ENCODE measurements around the gene TMEM72. TPM values are rescaled to one million over a fixed set of nuclear protein-coding genes. Genes with fewer than 3 reads are reported as not detected.

TMEM72 gene
- total RNA-seq, 1 donor from 2014 or later: not detected

GRCh38 chr10:44974628-44975430 is 63.7 kb downstream of the TMEM72 start:
- H3K4me1 Mint-ChIP-seq (ENCODE audit: low read depth): peaks cover 57% of the 10 kb centered on the region

GRCh38 chr10:44975431-44976331 is 64.5 kb downstream of the TMEM72 start:
- no peak for TF ChIP-seq CTCF (IDR thresholded peaks at IDR 0.05)
- peak overlapping the region; percentile 95 for H3K27ac Mint-ChIP-seq (ENCODE audit: unreplicated experiment)

More at GRCh38 chr10:44974628-44975430, 63.7 kb downstream of the TMEM72 start:
- peak; percentile 100 for TF ChIP-seq CTCF (IDR thresholded peaks at IDR 0.05)
- H3K36me3 Mint-ChIP-seq (ENCODE audit: low read depth): peaks cover 14% of the 10 kb centered on the region
- DNase-seq (ENCODE audit: low spot score): no peak
- peak overlapping the region; percentile 49 for H3K4me3 Mint-ChIP-seq (ENCODE audit: unreplicated experiment)
- H3K27ac Mint-ChIP-seq (ENCODE audit: unreplicated experiment): peak overlapping the region; percentile 80
- H3K9me3 Mint-ChIP-seq (ENCODE audit: low read depth): no peaks in the 10 kb centered on the region
- no peaks in the 10 kb centered on the region for H3K27me3 Mint-ChIP-seq (ENCODE audit: low read depth)

DNA sequence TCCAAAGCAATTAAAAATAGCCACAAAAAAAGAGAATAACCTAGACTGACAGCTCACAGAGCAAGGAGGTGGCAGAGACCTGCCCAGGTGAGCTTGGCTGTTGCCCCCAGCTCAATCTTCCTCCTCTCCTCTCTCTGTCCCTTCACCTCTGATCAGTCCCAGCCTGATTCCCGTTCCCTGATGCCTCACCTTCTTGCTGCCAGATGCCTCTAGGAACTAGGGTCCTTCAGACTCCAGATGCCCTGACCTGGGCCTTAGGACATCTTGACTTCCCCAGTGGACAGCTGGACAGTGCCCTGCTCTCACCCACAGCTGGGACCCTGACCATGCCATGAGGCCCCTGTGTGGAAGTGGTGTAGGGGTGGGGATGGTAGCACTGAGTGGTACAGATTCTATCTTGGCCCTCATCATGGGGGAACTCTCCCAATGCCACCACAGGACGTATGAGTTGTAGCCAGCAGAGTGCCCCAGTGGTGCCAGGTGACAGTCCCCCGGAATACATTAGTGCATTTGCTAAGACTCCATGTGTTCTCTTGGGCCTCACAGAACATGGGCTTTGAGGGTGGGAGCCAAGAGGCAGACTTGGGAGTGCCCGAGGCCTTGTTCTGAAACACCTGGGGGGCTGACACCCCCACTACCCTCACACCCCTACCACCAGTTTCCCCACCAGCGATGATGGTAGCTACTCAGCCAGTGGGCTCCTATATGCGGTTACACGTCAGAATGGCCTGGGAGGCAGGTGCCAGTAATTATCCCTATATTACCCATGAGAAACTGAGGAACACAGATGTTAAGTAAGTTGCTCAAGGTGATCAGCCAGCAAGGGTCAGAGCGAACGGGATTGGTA is 65.4 kb downstream of the TMEM72 start:
- Mint-ChIP-seq H3K4me1 (ENCODE audit: low read depth) (peaks cover 74% of the 10 kb centered on the region), H3K9me3 (ENCODE audit: low read depth) (no peaks in the 10 kb centered on the region), H3K36me3 (ENCODE audit: low read depth) (peaks cover 10% of the 10 kb centered on the region), H3K27ac (ENCODE audit: unreplicated experiment) (peak overlapping the region; percentile 95), H3K4me3 (ENCODE audit: unreplicated experiment) (peak overlapping the region; percentile 92), H3K27me3 (ENCODE audit: low read depth) (no peaks in the 10 kb centered on the region)
- no peak for DNase-seq (ENCODE audit: low spot score)
- TF ChIP-seq CTCF (IDR thresholded peaks at IDR 0.05): no peak

More at GRCh38 chr10:44975431-44976331, 64.5 kb downstream of the TMEM72 start:
- no peak for DNase-seq (ENCODE audit: low spot score)
- peaks cover 65% of the 10 kb centered on the region for H3K4me1 Mint-ChIP-seq (ENCODE audit: low read depth)
- no peaks in the 10 kb centered on the region for H3K9me3 Mint-ChIP-seq (ENCODE audit: low read depth)
- peaks cover 12% of the 10 kb centered on the region for H3K36me3 Mint-ChIP-seq (ENCODE audit: low read depth)
- no peaks in the 10 kb centered on the region for H3K27me3 Mint-ChIP-seq (ENCODE audit: low read depth)
- peak overlapping the region; percentile 92 for H3K4me3 Mint-ChIP-seq (ENCODE audit: unreplicated experiment)

DNA sequence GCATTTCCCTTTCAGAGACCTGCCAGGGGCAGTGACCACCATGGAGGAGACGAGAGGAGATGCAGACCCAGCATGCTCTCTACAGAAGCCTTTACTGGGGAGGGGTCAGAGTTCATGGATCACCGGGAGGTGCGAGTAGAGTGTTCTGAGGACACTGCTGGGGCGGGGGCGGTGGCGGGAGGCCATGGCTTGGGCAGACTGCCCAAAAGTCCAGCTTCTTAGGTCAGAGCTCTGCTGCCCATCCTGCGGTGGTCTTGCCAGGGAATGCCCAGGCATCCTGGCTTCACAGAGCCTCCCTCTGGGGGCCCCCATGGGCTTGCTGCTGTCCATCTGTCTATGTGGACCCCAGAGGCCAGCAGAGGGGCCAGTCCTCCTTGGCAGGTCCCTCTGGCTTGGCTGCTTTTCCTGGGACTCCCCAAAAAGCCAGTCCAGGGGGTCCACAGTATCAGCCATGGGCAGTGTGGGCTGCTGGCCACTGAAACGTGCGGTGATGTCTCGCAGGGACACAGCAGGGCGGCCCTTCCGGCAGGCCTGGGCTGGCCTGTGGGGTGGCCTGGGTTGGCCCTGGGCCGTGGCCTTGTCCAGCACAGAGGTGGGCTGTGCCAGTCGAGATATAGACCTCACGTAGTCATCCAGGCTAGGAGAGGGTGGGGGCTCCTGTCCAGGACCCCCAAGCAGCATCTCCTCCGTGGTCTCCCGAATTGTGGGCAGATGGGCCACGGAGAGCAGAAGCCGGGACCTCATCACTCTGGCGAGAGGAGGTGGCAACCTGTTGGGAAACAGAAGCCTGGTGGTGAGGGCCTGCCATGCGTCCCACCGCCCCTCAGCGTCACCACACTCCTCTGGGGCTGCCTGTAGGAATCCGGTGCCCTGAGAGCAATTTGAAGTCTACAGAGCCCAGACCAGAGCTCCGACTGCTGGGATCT is 66.4 kb downstream of the TMEM72 start:
- peak overlapping the region; percentile 92 for H3K4me3 Mint-ChIP-seq (ENCODE audit: unreplicated experiment)
- TF ChIP-seq CTCF (IDR thresholded peaks at IDR 0.05): no peak
- peaks cover 7% of the 10 kb centered on the region for H3K36me3 Mint-ChIP-seq (ENCODE audit: low read depth)
- peak overlapping the region; percentile 95 for H3K27ac Mint-ChIP-seq (ENCODE audit: unreplicated experiment)
- no peaks in the 10 kb centered on the region for H3K9me3 Mint-ChIP-seq (ENCODE audit: low read depth)
- DNase-seq (ENCODE audit: low spot score): no peak
- H3K4me1 Mint-ChIP-seq (ENCODE audit: low read depth): peaks cover 82% of the 10 kb centered on the region
- no peaks in the 10 kb centered on the region for H3K27me3 Mint-ChIP-seq (ENCODE audit: low read depth)
